Mucosa of stomach (tissue), 1 donor: ENCODE measurements around the gene ZNF473.
"Not testable (repeated sequence)": the region's sequence is repeated elsewhere in the genome, so short reads cannot be mapped to it uniquely, and the experiment has no call there.

Experiments used
- H3K27me3 ChIP-seq: one replicate; pipeline ENCODE4 v1.7.0; 2013; ENCODE audit warnings: mild to moderate bottlenecking, low read length; ENCODE audit not compliant: control insufficient read depth, insufficient read depth
- H3K36me3 ChIP-seq: one replicate; pipeline ENCODE4 v1.7.0; 2013; ENCODE audit warnings: low read length; ENCODE audit not compliant: control insufficient read depth, insufficient read depth
- H3K4me1 ChIP-seq: one replicate; pipeline ENCODE4 v1.7.0; 2013; ENCODE audit warnings: mild to moderate bottlenecking, low read length; ENCODE audit not compliant: control insufficient read depth, insufficient read depth
- H3K4me3 ChIP-seq: one replicate; pipeline ENCODE4 v1.7.0; 2013; ENCODE audit warnings: low read length
- H3K9ac ChIP-seq: one replicate; pipeline ENCODE4 v1.7.0; 2013; ENCODE audit warnings: mild to moderate bottlenecking, low read length, moderate library complexity
- H3K9me3 ChIP-seq: one replicate; pipeline ENCODE4 v1.7.0; 2013; ENCODE audit warnings: mild to moderate bottlenecking, low read length, moderate library complexity; ENCODE audit not compliant: control insufficient read depth
- donor health status: Pancreatic carcinoma.

ZNF473 gene

DNA sequence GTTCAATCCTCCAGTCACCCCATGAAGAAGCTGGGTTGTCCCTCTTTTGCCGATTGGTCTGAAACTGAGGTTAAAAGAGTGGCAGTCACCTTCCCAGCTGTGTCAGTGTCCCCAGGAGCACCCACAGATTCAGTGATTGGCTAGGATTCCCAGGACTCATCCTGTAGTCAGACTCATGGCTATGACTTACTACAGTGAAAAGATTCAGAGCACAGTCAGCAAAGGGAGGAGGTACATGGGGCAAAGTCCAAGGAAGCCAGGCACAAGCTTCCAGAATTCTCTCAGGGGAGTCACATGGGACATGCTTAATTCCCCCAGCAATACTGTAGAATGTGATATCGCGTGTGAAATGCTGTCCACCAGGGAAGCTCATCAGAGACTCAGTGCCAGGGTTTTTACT, 14.2 kb downstream of the ZNF473 start:
- Histone ChIP-seq H3K9ac (no peak overlapping the region), H3K27me3 (no peaks in the 10 kb centered on the region), H3K9me3 (no peaks in the 10 kb centered on the region), H3K4me3 (no peak overlapping the region), H3K36me3 (peaks cover 41% of the 10 kb centered on the region), H3K4me1 (peaks cover 17% of the 10 kb centered on the region)

- Histone ChIP-seq H3K9ac (no peak overlapping the region), H3K36me3 (peaks cover 49% of the 10 kb centered on the region), H3K9me3 (no peaks in the 10 kb centered on the region), H3K4me3 (no peak overlapping the region), H3K4me1 (peaks cover 17% of the 10 kb centered on the region), H3K27me3 (no peaks in the 10 kb centered on the region)
These were observed 15.2 kb downstream of the ZNF473 start for GRCh38 chr19:50040967-50041366.

GRCh38 chr19:50042363-50043024, 16.7 kb downstream of the ZNF473 start:
- no peak overlapping the region for H3K4me3 ChIP-seq
- no peaks in the 10 kb centered on the region for H3K27me3 ChIP-seq
- no peaks in the 10 kb centered on the region for H3K9me3 ChIP-seq
- H3K9ac ChIP-seq, result no peak overlapping the region
- H3K36me3 ChIP-seq, result peaks cover 49% of the 10 kb centered on the region
- peaks cover 17% of the 10 kb centered on the region for H3K4me1 ChIP-seq

DNA sequence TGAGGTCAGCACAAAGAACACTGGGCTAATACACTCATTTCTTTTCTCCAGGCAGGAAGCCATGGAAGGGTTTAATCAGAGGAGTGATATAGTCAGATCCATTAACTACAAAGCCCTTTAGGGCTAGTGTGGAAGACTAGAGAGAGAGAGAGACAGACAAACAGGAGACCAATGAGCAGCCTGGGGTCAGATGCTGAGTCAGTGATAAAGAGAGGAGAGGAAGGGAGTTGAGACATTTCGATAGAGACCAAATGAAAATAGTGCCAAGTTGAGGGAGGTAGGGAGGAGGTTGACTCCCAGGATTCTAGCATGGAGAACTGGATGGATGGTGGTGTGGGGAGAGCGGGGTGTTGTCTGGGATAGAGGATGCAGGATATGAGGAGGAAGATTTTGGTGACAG, 18.2 kb downstream of the ZNF473 start:
- Histone ChIP-seq H3K4me1 (peaks cover 15% of the 10 kb centered on the region), H3K9me3 (no peaks in the 10 kb centered on the region), H3K36me3 (peaks cover 48% of the 10 kb centered on the region), H3K9ac (no peak overlapping the region), H3K4me3 (no peak overlapping the region), H3K27me3 (no peaks in the 10 kb centered on the region)

GRCh38 chr19:50044922-50045321, 19.1 kb downstream of the ZNF473 start:
- peaks cover 41% of the 10 kb centered on the region for H3K36me3 ChIP-seq
- H3K4me1 ChIP-seq, result peaks cover 7% of the 10 kb centered on the region
- H3K9me3 ChIP-seq, result no peaks in the 10 kb centered on the region
- no peaks in the 10 kb centered on the region for H3K27me3 ChIP-seq
- no peak overlapping the region for H3K9ac ChIP-seq
- H3K4me3 ChIP-seq, result no peak overlapping the region

GRCh38 chr19:50046649-50047503, 21.1 kb downstream of the ZNF473 start:
- Histone ChIP-seq H3K9me3 (no peaks in the 10 kb centered on the region), H3K9ac (no peak overlapping the region), H3K27me3 (no peaks in the 10 kb centered on the region), H3K36me3 (peaks cover 31% of the 10 kb centered on the region), H3K4me3 (no peak overlapping the region), H3K4me1 (peaks cover 7% of the 10 kb centered on the region)

DNA sequence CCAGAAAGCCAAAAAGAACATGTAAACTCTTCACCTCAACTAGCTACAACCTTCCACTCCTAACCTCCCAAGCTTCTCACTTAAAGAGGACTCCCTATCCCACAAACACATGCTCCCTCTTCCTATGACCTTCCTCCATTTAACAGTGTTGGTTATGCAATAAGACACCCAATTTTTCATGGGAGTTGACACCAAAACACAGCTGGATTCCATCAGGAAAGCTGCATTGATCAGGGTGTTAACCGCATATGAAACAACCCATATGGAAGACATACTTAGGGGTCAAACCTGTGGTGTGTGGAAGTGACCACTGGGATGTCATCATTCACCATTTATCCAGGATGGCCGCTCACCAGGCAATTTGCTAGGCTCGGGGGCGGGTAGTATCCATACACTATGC, 21.9 kb downstream of the ZNF473 start:
- H3K4me3 ChIP-seq, result no peak overlapping the region
- H3K27me3 ChIP-seq, result no peaks in the 10 kb centered on the region
- no peaks in the 10 kb centered on the region for H3K9me3 ChIP-seq
- peaks cover 23% of the 10 kb centered on the region for H3K36me3 ChIP-seq
- H3K9ac ChIP-seq, result no peak overlapping the region
- peaks cover 7% of the 10 kb centered on the region for H3K4me1 ChIP-seq

GRCh38 chr19:50050406-50051227, 24.8 kb downstream of the ZNF473 start:
- H3K9ac ChIP-seq, result peak overlapping the region; percentile 27
- peaks cover 2% of the 10 kb centered on the region for H3K36me3 ChIP-seq
- peaks cover 7% of the 10 kb centered on the region for H3K4me1 ChIP-seq
- no peaks in the 10 kb centered on the region for H3K9me3 ChIP-seq
- peak overlapping the region; percentile 35 for H3K4me3 ChIP-seq
- no peaks in the 10 kb centered on the region for H3K27me3 ChIP-seq

DNA sequence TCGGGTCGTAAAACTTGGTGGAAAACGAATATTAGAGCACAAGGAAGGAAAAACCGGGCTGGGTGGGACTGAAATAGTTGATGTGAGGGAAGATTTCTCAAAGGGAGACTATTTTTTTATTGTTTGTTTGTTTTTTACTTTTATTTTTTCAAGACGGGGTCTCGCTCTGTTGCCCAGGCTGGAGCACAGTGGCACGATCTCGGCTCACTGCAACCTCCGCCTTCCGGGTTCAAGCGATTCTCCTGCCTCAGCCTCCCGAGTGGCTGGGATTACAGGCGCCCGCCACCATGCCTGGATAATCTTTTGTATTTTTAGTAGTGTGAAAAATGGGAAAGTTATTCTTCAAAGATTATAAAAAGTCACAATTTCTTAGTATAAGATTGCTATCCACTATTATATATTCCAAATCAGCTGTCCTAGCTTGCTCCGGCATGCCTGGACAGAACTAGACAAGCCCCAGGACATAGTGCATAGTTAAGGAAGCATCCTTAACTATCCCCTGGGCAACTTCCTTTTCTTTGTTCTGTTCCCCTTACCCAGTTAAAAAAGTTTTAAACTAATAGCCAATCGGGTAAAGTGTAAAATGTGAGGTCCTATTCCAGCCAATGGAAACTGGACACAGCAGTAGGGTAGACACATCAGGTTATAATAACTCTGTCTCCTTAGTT, 25.6 kb downstream of the ZNF473 start:
- not testable (repeated sequence) for H3K9ac ChIP-seq, H3K9me3 ChIP-seq, H3K27me3 ChIP-seq, H3K36me3 ChIP-seq, H3K4me1 ChIP-seq
- peak overlapping the region; percentile 35 for H3K4me3 ChIP-seq

DNA sequence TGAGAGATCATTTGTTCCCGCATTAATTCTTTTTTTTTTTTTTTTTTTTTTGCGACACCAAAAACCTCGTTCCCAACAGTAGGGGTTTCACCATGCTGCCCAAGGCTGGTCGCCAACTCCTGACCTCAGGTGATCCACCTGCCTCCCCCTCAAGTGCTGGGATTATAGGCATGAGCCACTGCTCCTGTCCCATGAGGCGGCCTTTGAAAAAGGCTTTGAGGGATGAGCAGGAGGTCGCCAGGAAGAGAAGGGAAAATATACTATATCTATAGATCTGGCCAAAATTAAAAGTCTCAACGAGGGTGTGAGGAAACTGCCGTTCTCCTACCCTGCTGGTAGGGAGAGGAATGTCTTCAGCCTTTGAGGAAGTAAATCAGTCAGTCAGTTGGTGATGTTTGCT, 26.2 kb downstream of the ZNF473 start:
- Histone ChIP-seq H3K4me1 (peaks cover 7% of the 10 kb centered on the region), H3K9me3 (no peaks in the 10 kb centered on the region), H3K9ac (no peak overlapping the region), H3K4me3 (no peak overlapping the region), H3K36me3 (no peaks in the 10 kb centered on the region), H3K27me3 (no peaks in the 10 kb centered on the region)

DNA sequence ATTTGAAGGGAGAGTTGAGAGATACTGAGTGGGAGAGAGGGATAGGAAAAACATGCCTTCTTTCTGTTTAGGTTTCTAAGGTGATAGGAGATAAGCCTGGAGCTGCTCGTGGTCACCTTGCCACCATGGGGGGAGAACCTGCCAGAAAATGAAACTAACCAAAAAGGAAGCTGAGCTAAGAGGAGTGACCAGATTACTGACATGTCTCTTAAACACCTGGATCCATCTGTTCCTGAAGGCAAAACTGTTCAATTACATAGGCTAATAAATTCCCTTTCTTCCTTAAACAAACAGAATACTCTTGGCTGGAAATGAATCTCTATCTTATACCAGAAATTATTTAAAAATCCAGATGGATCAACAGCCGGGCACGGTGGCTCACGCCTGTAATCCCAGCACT, 27.3 kb downstream of the ZNF473 start:
- Histone ChIP-seq H3K27me3 (no peaks in the 10 kb centered on the region), H3K9ac (no peak overlapping the region), H3K36me3 (no peaks in the 10 kb centered on the region), H3K9me3 (no peaks in the 10 kb centered on the region), H3K4me3 (no peak overlapping the region), H3K4me1 (peaks cover 7% of the 10 kb centered on the region)
